ENCODE results near the gene GRPEL2.

Gene GRPEL2

DNA sequence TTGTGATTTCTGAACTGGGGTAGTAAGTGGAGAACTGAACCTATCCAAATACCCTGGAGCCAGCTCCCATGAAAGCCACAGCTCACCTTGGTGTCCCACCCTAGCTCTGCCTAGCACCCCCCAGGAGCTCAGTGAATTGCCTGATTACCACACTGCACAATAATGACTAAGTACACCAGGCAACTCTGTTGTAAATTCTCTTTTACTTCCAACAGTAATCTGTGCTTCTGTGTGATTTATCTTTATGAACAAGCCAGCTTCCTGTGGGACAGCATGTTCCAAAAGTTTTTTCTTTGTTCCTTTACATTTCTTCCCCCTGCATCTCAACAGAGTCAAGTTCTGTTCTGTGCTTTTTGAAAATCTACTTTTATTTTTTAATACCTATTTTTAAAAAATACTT, 22.1 kb upstream of the GRPEL2 start:
- TF ChIP-seq, protein P1, sequence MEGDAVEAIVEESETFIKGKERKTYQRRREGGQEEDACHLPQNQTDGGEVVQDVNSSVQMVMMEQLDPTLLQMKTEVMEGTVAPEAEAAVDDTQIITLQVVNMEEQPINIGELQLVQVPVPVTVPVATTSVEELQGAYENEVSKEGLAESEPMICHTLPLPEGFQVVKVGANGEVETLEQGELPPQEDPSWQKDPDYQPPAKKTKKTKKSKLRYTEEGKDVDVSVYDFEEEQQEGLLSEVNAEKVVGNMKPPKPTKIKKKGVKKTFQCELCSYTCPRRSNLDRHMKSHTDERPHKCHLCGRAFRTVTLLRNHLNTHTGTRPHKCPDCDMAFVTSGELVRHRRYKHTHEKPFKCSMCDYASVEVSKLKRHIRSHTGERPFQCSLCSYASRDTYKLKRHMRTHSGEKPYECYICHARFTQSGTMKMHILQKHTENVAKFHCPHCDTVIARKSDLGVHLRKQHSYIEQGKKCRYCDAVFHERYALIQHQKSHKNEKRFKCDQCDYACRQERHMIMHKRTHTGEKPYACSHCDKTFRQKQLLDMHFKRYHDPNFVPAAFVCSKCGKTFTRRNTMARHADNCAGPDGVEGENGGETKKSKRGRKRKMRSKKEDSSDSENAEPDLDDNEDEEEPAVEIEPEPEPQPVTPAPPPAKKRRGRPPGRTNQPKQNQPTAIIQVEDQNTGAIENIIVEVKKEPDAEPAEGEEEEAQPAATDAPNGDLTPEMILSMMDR (IDR thresholded peaks at IDR 0.05), result no peak

DNA sequence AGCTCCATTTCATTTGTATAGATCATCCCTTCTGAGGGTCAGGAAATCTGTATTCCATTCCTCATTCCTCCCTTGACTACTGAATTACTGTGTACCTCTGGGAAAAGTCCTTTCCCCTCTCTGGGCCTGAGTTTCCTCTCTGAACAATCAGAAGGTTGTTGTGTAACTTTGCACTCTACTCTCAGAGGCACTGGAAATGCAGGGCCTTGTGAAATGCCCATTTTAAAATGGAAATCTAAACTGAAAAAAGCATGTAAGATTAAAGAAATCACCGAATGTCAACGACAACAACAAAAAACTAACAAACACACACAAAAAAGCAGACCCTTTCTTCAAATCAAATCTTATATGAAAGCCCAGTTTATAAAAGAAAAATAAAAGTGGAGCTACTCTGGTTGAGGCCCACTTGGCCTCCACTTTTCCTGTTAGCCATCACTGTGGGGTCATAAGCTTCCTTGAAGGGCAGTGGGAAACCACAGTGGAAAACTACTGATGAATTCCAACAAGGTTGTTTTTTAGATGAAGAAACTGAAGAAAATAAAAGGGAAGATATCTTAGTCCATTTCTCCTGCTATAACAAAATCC, 21.6 kb upstream of the GRPEL2 start:
- TF ChIP-seq, protein P1 (IDR thresholded peaks at IDR 0.05), result no peak

DNA sequence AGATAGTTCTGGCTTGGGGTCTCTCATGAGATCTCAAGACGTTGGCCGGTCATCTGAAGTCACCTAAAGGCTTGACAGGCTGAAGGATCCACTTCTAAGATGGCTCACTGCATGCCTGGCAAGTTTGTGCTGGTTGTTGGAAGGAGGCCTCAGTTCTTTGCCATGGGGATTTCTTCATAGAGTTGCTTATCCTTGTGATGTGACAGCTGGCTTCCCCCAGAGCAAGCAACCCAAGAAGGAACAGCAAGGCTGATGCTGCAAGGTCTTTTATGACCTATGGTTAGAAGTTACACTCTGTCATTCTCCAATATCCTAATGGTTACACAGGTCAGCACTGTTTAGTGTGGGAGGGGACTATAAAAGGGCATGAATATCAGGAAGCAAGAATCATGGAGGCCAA, 20.7 kb upstream of the GRPEL2 start:
- TF ChIP-seq, protein P1 (IDR thresholded peaks at IDR 0.05), result no peak

DNA sequence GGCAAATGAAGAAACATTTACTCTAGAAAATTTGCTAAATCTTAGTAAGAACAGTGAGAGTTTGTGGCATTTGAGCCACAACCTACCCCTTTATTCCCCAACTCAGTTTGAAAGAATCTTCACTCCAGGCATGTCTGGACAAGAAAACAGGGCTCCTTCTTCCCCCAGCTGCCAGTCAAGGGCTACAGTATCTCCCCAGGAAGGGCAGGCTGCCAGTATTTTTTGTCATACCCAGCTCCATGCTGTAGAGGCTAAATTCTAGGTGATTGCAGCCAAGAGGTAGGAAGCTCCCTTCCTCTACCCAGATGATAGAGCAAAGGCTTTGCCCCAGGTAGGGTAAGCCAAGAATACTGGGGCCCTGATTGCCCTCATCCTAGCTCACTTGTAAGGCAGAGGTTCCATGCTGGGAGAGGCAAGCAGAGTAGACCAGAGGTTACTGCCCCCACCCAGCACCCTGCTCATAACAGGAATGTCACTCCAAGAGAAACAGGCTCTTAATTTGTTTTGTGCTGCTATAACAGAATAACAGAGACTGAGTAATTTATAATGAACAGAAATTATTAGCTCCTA, 20.0 kb upstream of the GRPEL2 start:
- TF ChIP-seq, protein P1 (IDR thresholded peaks at IDR 0.05), result no peak

DNA sequence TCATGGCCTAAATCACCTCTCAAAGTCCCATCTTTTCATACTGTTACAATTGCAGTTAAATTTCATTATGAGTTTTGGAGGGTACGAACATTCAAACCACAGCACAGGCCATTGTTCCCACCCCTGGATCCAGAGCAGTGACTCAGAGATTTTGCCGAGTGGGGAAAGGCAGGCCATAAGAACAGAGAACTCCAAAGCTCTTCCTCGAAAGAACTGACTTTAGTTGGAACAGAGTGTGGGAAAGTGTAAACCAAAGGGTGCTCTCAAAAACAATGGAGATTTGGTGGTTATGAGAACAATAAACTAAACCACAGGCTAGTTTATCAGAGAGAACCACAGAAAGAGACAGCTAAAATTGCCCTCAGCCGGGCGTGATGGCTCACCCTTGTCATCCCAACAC, 19.4 kb upstream of the GRPEL2 start:
- TF ChIP-seq, protein P1 (IDR thresholded peaks at IDR 0.05), result no peak

DNA sequence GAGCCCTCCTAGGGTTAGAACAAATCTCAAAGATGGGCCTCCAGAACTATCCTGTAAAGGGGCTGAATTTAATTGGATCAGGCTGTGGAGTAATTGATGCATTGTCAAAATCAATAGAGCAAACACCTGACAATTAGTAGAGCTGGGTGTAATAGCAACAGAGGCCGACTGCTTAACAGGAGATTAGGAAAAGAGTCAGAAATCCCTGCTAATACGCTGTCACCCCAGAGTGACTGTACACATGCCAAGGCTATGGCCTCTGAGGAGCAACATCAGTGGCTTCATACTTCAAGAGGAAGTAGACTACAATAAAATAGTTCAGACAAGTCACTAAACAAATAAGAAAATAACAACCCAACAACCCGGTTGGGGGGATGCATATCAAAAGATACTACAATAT, 18.7 kb upstream of the GRPEL2 start:
- TF ChIP-seq, protein P1 (IDR thresholded peaks at IDR 0.05), result no peak

DNA sequence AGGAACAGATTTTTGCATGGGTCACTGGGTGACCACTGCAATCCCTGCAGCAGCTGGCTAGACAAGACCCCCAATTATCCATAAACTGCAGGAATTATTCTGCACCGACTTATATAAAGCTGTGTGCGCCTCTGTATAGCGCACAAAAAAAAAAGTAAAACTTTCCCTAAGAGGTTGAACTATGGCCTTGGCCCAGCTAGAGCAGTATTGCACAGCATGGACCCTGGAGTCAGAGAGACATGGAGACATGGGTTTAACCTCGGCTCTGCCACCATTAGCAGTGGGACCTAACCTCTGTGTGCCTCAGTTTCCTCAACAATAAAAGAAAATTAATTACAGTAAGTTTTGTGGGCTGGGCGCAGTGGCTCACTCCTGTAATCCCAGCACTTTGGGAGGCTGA, 17.1 kb upstream of the GRPEL2 start:
- TF ChIP-seq, protein P1 (IDR thresholded peaks at IDR 0.05), result no peak
